Keratinocyte (primary cell): Measurements from ENCODE around the gene SERBP1. TPM values are rescaled to one million over a fixed set of nuclear protein-coding genes. Genes with fewer than 3 reads are reported as not detected.

Source experiments
- DNase-seq: peaks from one replicate; pipeline ENCODE4 v3.0.0-alpha.2; 2011; ENCODE audit warnings: low read depth, missing footprints, low spot score
- FAIRE-seq: peaks from 2 replicates; lab custom pipeline; 2011; peaks lifted over from hg19 to GRCh38; lab: Jason Lieb, UNC
- H2AFZ ChIP-seq: 2 replicates; pipeline ENCODE4 v1.6.0; 2012; ENCODE audit warnings: low read length, control low read depth, inconsistent platforms; ENCODE audit not compliant: control insufficient read depth
- H3K27ac ChIP-seq: 2 replicates; pipeline ENCODE4 v1.5.1; 2011; ENCODE audit warnings: low read length; ENCODE audit not compliant: control insufficient read depth, insufficient read depth
- H3K27me3 ChIP-seq: 3 replicates; pipeline ENCODE4 v1.6.0; 2011; ENCODE audit warnings: low read length; ENCODE audit not compliant: control insufficient read depth, insufficient read depth; ENCODE audit errors: extremely low read depth
- H3K36me3 ChIP-seq, 2 experiments: 2 replicates in 1 of 2; 3 replicates in 1 of 2; pipeline ENCODE4 v1.5.1; 2011; ENCODE audit warnings: low read length in 2 of 2, mild to moderate bottlenecking in 1 of 2; ENCODE audit not compliant: control insufficient read depth in 2 of 2, insufficient read depth in 2 of 2; ENCODE audit errors: extremely low read depth in 1 of 2
- H3K4me1 ChIP-seq: 3 replicates; pipeline ENCODE4 v1.5.1; 2011; ENCODE audit warnings: low read length; ENCODE audit not compliant: control insufficient read depth, insufficient read depth; ENCODE audit errors: extremely low read depth
- H3K4me2 ChIP-seq: 3 replicates; pipeline ENCODE4 v1.6.0; 2011; ENCODE audit warnings: low read depth, low read length; ENCODE audit not compliant: control insufficient read depth, insufficient read depth; ENCODE audit errors: extremely low read depth
- H3K4me3 ChIP-seq, 3 experiments: fragments of 200-600 bp in 1 of 3; sonication (generic) in 1 of 3; 2 replicates in 2 of 3; 3 replicates in 1 of 3; pipeline ENCODE4 v1.5.1; 2011 to 2016; ENCODE audit warnings: low read length in 3 of 3, mild to moderate bottlenecking in 3 of 3, control low read depth in 2 of 3, inconsistent platforms in 1 of 3, low read depth in 1 of 3, mixed read lengths in 1 of 3, mixed run types in 1 of 3, moderate library complexity in 1 of 3; ENCODE audit not compliant: control insufficient read depth in 2 of 3, insufficient read depth in 2 of 3; ENCODE audit errors: extremely low read depth in 1 of 3
- H3K79me2 ChIP-seq: 2 replicates; pipeline ENCODE4 v1.6.0; 2012; ENCODE audit warnings: low read length; ENCODE audit not compliant: control insufficient read depth, insufficient read depth
- H3K9ac ChIP-seq: 3 replicates; pipeline ENCODE4 v1.6.0; 2011; ENCODE audit warnings: low read length; ENCODE audit not compliant: control insufficient read depth, insufficient read depth; ENCODE audit errors: extremely low read depth
- H3K9me1 ChIP-seq: 3 replicates; pipeline ENCODE4 v1.6.0; 2011; ENCODE audit warnings: low read length; ENCODE audit not compliant: control insufficient read depth, insufficient read depth; ENCODE audit errors: extremely low read depth
- H3K9me3 ChIP-seq: 2 replicates; pipeline ENCODE4 v1.5.1; 2012; ENCODE audit warnings: low read depth, low read length; ENCODE audit not compliant: control insufficient read depth
- H4K20me1 ChIP-seq: 3 replicates; pipeline ENCODE4 v1.6.0; 2011; ENCODE audit warnings: low read length; ENCODE audit not compliant: control insufficient read depth, insufficient read depth; ENCODE audit errors: extremely low read depth
- CTCF ChIP-seq, 3 experiments: IDR thresholded peaks in 1 of 3; conservative IDR thresholded peaks in 1 of 3; optimal IDR thresholded peaks in 1 of 3; 2 replicates in 2 of 3; 3 replicates in 1 of 3; pipeline versions ENCODE3 to v1.5.1; 2011; ENCODE audit warnings: low read length in 3 of 3, mild to moderate bottlenecking in 3 of 3, moderate library complexity in 2 of 3, control low read depth in 1 of 3, inconsistent platforms in 1 of 3; ENCODE audit not compliant: insufficient read depth in 2 of 3; ENCODE audit errors: extremely low read depth in 1 of 3
- EZH2 ChIP-seq: IDR thresholded peaks from one replicate; pipeline ENCODE4 v1.6.1; 2012; ENCODE audit warnings: inconsistent platforms, mild to moderate bottlenecking, low read length, moderate library complexity
- dilution Hi-C: fragments of 300-500 bp; cut with MboI; formaldehyde crosslinking; loops from one replicate; pipeline ENCODE4 v1.7.0; 2020; ENCODE audit warnings: low sequenced_read_pairs; ENCODE audit not compliant: extremely low pct_ligation_motif_present
- polyA plus RNA-seq, 5 experiments: library from polyadenylated mRNA; depleted of rRNA in 3 of 5; stranded (reverse) in 3 of 5; stranded (forward) in 1 of 5; unstranded in 1 of 5; fragments of >200 nt; gene quantifications; 1 replicate in 1 of 5; 2 replicates in 3 of 5; 3 replicates in 1 of 5; pipeline versions ENCODE4 v1.2.1 to v1.2.3, GENCODE V29; 2011 to 2012; ENCODE audit warnings: missing spikeins in 2 of 5, low read depth in 1 of 5, low replicate concordance in 1 of 5

Gene SERBP1
- polyA plus RNA-seq, 1 donor (not counting 4 experiments of a cell fraction or from before 2014, with no cell fraction given) = 352 TPM

- Histone ChIP-seq H3K27me3 (no peaks in the 10 kb centered on the region), H3K4me3 (no peak overlapping the region)
- FAIRE-seq = no peak
These were observed 52.9 kb downstream of the SERBP1 start for GRCh38 chr1:67377253-67377652.

GRCh38 chr1:67376381-67376780 lies 53.8 kb downstream of the SERBP1 start:
- H3K27ac ChIP-seq = no peak overlapping the region
- H3K9ac ChIP-seq = no peak overlapping the region

More at GRCh38 chr1:67377253-67377652, 52.9 kb downstream of the SERBP1 start:
- no peak overlapping the region for H3K4me2 ChIP-seq
- no peak for TF ChIP-seq CTCF (optimal IDR thresholded peaks at IDR 0.05 in 1 of 3, IDR thresholded peaks at IDR 0.05 in 1 of 3, conservative IDR thresholded peaks at IDR 0.05 in 1 of 3; ENCODE audit: extremely low read depth in 1 of 3, insufficient read depth in 2 of 3, low read length in 3 of 3)
- TF ChIP-seq EZH2 = no peak
- no peak overlapping the region for H3K27ac ChIP-seq
- no peaks in the 10 kb centered on the region for H3K9me3 ChIP-seq
- H3K9me1 ChIP-seq = no peaks in the 10 kb centered on the region
- H3K9ac ChIP-seq = no peak overlapping the region
- H3K79me2 ChIP-seq = no peaks in the 10 kb centered on the region
- no peak for DNase-seq
- dilution Hi-C loops = no loop called here
- H3K36me3 ChIP-seq = no peaks in the 10 kb centered on the region
- no peaks in the 10 kb centered on the region for H4K20me1 ChIP-seq
- peaks cover 12% of the 10 kb centered on the region for H3K4me1 ChIP-seq
- H2AFZ ChIP-seq = no peak overlapping the region

More at GRCh38 chr1:67376381-67376780, 53.8 kb downstream of the SERBP1 start:
- Histone ChIP-seq H3K79me2 (no peaks in the 10 kb centered on the region), H3K36me3 (no peaks in the 10 kb centered on the region), H3K9me3 (no peaks in the 10 kb centered on the region), H3K4me1 (peaks cover 19% of the 10 kb centered on the region), H4K20me1 (no peaks in the 10 kb centered on the region), H3K9me1 (no peaks in the 10 kb centered on the region), H3K4me3 (no peak overlapping the region), H3K4me2 (no peak overlapping the region), H3K27me3 (no peaks in the 10 kb centered on the region), H2AFZ (no peak overlapping the region)
- DNase-seq (no peak), FAIRE-seq (peak; percentile 32)
- TF ChIP-seq EZH2 (no peak), CTCF (optimal IDR thresholded peaks at IDR 0.05 in 1 of 3, IDR thresholded peaks at IDR 0.05 in 1 of 3, conservative IDR thresholded peaks at IDR 0.05 in 1 of 3; ENCODE audit: extremely low read depth in 1 of 3, insufficient read depth in 2 of 3, low read length in 3 of 3) (no peak)
- dilution Hi-C loops = no loop called here
